AG09309 (cell line): ENCODE results near the gene OBSCN.

Source experiments
- DNase-seq: peaks from one replicate; pipeline ENCODE4 v3.0.0-alpha.2; 2010; ENCODE audit warnings: low read depth
- H3K4me3 ChIP-seq: 2 replicates; pipeline ENCODE4 v1.5.1; 2011; ENCODE audit warnings: mild to moderate bottlenecking, low read depth, low read length, moderate library complexity; ENCODE audit not compliant: control insufficient read depth
- TF ChIP-seq, protein P1 (sequence below): IDR thresholded peaks from 2 replicates; pipeline ENCODE4 v1.5.1; 2011; ENCODE audit warnings: mild to moderate bottlenecking, low read depth, low read length, inconsistent platforms; ENCODE audit not compliant: insufficient read depth, control insufficient read depth; ENCODE audit errors: missing control alignments

The OBSCN gene

DNA sequence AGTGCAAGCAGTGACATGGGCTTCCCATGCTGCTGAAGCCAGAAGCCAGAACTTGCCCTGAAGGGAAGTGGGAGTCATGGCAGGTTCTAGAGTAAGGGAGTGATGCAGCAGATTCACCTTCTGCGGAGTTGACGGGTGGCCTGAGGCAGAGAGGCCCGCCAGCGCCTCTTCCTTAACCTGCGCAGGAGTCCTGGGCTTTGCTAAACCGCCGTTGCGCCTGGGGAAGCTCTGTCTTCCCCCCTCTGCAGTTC is 67.3 kb downstream of the OBSCN start:
- peak overlapping the region; percentile 67 for H3K4me3 ChIP-seq
- no peak for DNase-seq
- TF ChIP-seq, protein P1, sequence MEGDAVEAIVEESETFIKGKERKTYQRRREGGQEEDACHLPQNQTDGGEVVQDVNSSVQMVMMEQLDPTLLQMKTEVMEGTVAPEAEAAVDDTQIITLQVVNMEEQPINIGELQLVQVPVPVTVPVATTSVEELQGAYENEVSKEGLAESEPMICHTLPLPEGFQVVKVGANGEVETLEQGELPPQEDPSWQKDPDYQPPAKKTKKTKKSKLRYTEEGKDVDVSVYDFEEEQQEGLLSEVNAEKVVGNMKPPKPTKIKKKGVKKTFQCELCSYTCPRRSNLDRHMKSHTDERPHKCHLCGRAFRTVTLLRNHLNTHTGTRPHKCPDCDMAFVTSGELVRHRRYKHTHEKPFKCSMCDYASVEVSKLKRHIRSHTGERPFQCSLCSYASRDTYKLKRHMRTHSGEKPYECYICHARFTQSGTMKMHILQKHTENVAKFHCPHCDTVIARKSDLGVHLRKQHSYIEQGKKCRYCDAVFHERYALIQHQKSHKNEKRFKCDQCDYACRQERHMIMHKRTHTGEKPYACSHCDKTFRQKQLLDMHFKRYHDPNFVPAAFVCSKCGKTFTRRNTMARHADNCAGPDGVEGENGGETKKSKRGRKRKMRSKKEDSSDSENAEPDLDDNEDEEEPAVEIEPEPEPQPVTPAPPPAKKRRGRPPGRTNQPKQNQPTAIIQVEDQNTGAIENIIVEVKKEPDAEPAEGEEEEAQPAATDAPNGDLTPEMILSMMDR = no peak

DNA sequence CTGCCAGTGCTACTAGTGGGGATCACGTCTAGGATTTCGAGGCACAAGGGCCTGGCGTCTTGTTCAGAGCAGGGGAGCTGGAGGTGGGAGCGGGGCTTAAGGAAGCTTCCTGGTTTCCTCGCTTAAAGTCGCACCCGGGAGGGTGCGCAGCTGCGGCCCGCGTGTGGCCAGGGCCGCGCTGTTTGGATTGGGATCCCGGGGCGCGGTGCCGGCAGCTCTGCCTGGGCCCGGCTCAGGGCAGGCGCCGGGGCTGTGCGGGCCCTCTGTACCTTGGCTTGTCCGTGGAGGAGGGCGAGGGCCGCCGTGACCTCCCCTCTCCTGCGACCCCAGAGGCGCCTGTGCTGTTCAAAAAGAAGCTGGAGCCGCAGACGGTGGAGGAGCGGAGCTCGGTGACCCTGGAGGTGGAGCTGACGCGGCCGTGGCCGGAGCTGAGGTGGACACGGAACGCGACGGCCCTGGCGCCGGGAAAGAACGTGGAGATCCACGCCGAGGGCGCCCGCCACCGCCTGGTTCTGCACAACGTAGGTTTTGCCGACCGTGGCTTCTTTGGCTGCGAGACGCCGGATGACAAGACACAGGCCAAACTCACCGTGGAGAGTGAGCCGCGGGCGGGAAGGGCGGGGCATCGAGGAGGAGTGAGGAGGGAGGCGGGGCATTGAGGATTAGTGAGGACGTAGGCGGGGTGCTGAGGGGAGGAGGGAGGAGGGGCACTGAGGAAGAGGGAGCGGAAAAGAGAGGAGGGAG is 67.8 kb downstream of the OBSCN start:
- TF ChIP-seq, protein P1 = no peak
- H3K4me3 ChIP-seq = peak overlapping the region; percentile 67
- peak; percentile 35 for DNase-seq

DNA sequence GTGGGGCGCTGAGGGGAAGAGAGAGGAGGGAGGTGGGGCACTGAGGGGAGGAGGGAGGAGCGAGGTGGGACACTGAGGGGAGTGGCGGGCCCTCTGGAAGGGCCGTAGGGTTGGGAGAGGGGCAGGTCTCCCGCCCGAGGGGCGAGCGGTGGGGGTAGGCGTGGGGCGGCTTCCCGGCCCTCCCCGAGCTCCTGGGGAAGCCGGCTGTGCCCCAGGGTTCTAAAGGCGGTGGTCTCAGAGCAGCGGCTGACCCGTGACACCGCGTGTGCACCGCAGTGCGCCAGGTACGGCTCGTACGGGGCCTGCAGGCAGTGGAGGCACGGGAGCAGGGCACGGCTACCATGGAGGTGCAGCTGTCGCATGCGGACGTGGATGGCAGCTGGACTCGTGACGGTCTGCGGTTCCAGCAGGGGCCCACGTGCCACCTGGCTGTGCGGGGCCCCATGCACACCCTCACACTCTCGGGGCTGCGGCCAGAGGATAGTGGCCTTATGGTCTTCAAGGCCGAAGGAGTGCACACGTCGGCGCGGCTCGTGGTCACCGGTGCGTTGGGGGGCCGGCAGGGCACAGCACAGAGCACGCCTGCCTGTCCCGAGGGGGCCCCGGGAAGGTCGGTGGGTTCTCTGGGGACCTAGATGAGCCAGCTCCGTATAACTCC is 68.5 kb downstream of the OBSCN start:
- TF ChIP-seq, protein P1 = no peak
- no peak for DNase-seq
- H3K4me3 ChIP-seq = peak overlapping the region; percentile 67

GRCh38 chr1:228276901-228277490 is 69.2 kb downstream of the OBSCN start:
- DNase-seq = no peak

DNA sequence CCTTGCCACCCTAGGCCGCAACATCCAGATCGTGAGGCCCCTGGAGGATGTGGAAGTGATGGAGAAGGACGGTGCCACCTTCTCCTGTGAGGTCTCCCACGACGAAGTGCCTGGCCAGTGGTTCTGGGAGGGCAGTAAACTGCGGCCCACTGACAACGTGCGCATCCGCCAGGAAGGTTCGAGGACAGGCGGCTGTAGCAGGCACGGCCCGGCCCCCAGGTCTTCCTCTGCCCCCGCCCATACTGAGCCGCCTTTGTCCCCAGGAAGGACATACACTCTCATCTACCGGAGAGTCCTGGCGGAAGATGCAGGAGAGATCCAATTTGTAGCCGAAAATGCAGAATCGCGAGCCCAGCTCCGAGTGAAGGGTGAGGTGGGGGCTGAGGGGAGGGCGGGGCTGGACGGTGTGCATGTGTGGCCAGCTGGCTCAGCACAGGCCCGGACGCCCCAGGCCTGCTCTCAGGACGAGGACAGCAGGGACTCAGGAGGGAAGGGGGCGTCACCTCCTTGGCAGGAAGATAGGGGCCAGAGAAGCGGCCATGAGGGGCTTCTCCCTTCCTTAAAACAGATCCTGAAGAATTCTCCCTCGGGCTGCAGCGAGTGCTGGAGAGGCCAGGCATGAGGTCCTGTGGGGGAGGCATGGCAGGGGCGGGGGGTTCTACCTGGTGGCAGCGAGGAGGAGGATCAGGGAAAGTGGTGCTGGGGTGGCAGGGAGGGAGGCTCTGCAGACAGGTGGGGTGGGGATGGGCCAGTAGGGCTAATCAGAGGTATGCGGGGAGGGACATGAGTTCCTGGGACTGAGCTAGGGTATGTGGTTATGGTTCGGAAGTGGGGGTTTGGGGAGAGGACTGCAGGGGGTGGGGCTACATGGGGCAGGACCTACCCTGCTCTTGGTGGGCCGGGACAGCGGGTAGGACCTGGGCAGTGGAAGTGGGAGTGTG is 69.9 kb downstream of the OBSCN start:
- TF ChIP-seq, protein P1 = no peak
- no peak for DNase-seq
- no peak overlapping the region for H3K4me3 ChIP-seq

More at GRCh38 chr1:228276901-228277490, 69.2 kb downstream of the OBSCN start:
- no peak overlapping the region for H3K4me3 ChIP-seq
- TF ChIP-seq, protein P1 = no peak

DNA sequence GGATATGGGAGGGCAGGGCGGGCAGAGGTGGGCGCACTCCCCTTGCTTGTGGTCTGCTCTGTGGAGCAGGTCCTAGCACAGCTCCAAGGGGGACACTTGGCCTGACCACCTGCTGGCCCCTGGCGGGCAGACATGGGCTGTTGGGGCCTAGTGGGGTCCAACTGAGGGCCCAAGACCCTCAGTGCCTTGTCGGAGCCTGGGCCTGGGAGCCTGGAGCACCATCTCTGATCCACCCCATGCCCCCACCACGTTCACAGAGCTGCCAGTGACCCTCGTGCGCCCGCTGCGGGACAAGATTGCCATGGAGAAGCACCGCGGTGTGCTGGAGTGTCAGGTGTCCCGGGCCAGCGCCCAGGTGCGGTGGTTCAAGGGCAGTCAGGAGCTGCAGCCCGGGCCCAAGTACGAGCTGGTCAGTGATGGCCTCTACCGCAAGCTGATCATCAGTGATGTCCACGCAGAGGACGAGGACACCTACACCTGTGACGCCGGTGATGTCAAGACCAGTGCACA is 70.6 kb downstream of the OBSCN start:
- TF ChIP-seq, protein P1 = no peak
- DNase-seq = no peak
- no peak overlapping the region for H3K4me3 ChIP-seq
